ENCODE results near the gene ST6GALNAC2. TPM values are rescaled to one million over a fixed set of nuclear protein-coding genes. Genes with fewer than 3 reads are reported as not detected.

The ST6GALNAC2 gene
- total RNA-seq, 1 donor from 2014 or later: 0.91 TPM

- DNase-seq (ENCODE audit: low read depth): no peak
Measured at GRCh38 chr17:76599694-76600460, 14.2 kb upstream of the ST6GALNAC2 start.

- no peak for DNase-seq (ENCODE audit: low read depth)
Measured at GRCh38 chr17:76598004-76598439, 12.4 kb upstream of the ST6GALNAC2 start.

GRCh38 chr17:76597156-76598003 lies 11.7 kb upstream of the ST6GALNAC2 start:
- no peak for DNase-seq (ENCODE audit: low read depth)

- DNase-seq (ENCODE audit: low read depth): no peak
Measured at GRCh38 chr17:76594690-76595089, 9.0 kb upstream of the ST6GALNAC2 start.

- DNase-seq (ENCODE audit: low read depth): no peak
Measured at GRCh38 chr17:76593959-76594358, 8.3 kb upstream of the ST6GALNAC2 start.

- DNase-seq (ENCODE audit: low read depth): no peak
Measured at GRCh38 chr17:76593384-76593826, 7.7 kb upstream of the ST6GALNAC2 start.

- no peak for DNase-seq (ENCODE audit: low read depth)
Measured at GRCh38 chr17:76588182-76588581, 2.5 kb upstream of the ST6GALNAC2 start.

- DNase-seq (ENCODE audit: low read depth): no peak
Measured at GRCh38 chr17:76586741-76587487, 1.3 kb upstream of the ST6GALNAC2 start.

- DNase-seq (ENCODE audit: low read depth): no peak
Measured at GRCh38 chr17:76585033-76585648, 519 bp downstream of the ST6GALNAC2 start.

GRCh38 chr17:76584427-76585032 lies 1.1 kb downstream of the ST6GALNAC2 start:
- DNase-seq (ENCODE audit: low read depth): no peak

- DNase-seq (ENCODE audit: low read depth): no peak
Measured at GRCh38 chr17:76582660-76583059, 3.0 kb downstream of the ST6GALNAC2 start.

GRCh38 chr17:76581515-76581914 lies 4.1 kb downstream of the ST6GALNAC2 start:
- no peak for DNase-seq (ENCODE audit: low read depth)

GRCh38 chr17:76579281-76579680 lies 6.4 kb downstream of the ST6GALNAC2 start:
- no peak for DNase-seq (ENCODE audit: low read depth)

GRCh38 chr17:76578376-76578775 lies 7.3 kb downstream of the ST6GALNAC2 start:
- no peak for DNase-seq (ENCODE audit: low read depth)

- DNase-seq (ENCODE audit: low read depth): no peak
Measured at GRCh38 chr17:76577876-76578275, 7.8 kb downstream of the ST6GALNAC2 start.

- DNase-seq (ENCODE audit: low read depth): no peak
Measured at GRCh38 chr17:76576189-76576588, 9.5 kb downstream of the ST6GALNAC2 start.

- DNase-seq (ENCODE audit: low read depth): no peak
Measured at GRCh38 chr17:76575570-76575969, 10.1 kb downstream of the ST6GALNAC2 start.

GRCh38 chr17:76574166-76574565 lies 11.5 kb downstream of the ST6GALNAC2 start:
- DNase-seq (ENCODE audit: low read depth): no peak

- no peak for DNase-seq (ENCODE audit: low read depth)
Measured at GRCh38 chr17:76573096-76573495, 12.6 kb downstream of the ST6GALNAC2 start.

GRCh38 chr17:76572201-76572910 lies 13.3 kb downstream of the ST6GALNAC2 start:
- DNase-seq (ENCODE audit: low read depth): no peak
